HG02943 (cell line): ENCODE data around the gene EFR3B.

Source experiments
- ATAC-seq: cut with Tn5 transposase; IDR thresholded peaks from one replicate; pipeline ENCODE4 v1.9.1; 2021; ENCODE audit warnings: mild to moderate bottlenecking, low read depth, moderate library complexity; ENCODE audit not compliant: unreplicated experiment

The EFR3B gene

DNA sequence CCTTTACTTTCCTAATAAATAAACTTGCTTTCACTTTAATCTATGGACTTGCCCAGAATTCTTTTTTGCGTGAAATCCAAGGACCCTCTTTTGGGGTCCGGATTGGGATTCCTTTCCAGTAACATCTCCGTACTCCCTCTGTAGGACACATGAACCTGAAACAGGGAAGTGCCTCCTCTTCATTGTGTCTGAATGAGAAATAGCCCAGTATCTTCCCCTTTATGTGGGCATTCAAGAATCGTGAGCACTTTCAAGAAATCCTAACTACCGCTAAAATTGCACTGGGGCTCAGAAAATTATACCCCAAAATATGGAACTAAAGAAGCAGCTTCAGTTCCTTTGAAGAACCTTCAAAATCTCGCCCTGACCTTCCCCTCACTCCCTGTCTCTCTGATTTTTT lies 134.3 kb downstream of the EFR3B start:
- ATAC-seq, result no peak

DNA sequence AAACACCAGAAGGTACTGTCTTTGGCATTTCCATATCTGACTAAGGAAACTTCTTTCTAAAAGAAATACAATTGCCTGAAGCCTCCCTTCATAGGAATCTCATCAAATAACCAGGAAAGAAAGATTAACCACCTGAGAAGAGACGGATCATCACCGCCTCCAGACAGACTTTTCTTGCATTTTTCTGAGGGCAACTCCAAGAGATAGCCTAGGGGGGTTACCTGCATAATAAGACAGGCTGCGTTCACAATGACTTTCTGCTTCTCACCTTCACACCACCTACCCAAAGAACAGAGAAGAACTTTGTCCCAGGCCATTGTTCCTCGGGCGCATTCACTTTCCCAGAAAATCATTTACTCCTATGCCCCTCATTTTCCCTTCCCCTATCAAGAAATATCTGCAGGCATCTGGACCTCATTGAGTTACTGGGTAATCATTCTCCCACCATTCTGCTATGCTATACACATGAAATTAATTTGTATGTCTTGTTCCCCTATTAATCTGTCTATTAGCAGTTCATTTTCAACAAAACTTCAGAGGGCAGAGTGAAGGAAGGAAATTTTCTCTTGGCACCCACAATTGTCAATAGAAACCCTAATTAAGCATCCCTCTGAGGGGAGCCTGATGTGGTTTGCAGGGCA lies 134.8 kb downstream of the EFR3B start:
- ATAC-seq, result no peak

DNA sequence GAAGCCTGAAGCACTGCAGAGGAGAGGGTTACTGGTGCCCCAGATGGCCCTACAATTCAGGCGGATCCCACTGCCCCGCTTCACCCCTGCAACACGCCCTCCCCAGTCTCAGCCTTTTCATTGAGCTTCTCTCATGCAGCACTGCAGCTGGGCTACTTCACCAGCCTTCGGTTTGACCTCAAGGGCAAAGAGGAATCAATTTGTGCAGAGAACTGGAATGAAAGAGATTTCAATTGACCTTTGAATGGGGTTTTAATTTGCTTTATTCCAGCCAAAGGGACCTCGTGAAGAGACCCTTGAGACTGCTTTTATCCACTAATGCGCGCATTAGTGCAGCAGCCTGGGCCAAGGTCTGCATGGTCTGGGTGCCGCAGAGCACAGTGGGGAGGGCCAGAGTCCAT lies 135.3 kb downstream of the EFR3B start:
- ATAC-seq, result no peak

DNA sequence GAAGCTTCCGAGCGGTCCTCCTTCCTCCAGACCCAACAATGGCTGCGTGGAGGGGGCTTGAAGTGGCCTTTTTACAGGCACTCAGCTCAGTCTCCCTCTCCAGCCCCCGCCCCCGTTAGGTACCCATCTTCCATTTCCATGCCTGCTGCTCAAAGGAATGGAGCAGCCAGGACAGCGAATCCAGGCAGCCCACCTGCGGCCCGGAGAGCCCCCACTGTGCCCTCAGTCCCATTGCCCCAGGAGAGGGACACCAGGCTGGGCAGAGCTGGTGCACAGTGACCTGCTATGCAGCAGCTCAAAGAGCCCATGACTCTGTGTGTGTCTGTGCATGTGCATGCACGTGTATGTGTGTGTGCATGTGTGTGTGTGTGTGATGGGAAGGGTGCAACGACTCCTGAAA lies 137.1 kb downstream of the EFR3B start:
- ATAC-seq, result no peak

DNA sequence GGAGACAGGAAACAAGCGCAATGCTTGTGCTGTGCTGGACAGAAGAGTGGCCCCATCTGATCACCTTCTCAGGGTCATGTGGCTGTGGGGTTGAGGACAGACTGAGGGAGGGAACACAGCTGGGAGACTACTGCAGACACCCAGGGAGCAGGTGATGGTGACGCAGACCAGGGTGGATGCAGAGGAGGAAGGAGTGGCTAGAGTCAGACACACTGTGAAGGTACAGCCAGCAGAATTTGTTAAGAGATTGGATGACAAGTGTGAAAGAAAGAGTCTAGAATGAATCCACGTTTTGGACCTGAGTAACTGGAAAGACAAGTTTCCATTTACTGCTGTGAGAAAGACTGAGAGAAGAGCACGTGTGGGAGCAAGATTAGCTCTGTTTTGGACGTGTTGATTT lies 142.4 kb downstream of the EFR3B start:
- ATAC-seq, result no peak

DNA sequence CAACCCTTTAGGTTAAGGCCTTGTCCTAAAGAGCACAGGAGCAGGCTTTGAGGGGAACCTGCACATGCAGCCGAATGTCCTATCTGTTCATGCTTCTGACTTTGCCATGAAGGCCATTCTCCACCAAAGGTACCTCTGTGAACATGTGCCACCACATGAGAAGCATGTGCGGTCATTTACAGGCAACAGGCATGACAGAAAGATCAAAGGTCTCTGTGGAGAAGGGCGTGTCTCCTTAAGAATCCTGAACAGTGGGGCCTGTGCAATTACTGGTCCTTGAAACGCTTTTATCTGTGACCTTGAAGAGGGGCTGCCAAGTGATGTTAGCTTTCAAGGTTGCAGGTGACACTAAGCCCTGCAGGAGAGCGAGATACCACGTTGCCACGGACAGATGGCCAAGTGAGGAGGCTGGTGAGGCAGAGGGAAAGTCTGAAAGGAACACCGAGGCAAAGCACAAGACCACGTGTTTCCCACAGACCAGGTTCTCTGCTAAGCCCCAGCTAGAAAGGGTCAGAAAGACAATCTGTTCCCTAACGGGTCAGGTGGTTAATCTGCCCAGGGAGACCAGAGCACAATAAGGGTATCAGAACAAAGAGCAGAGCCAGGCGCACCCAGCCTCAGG lies 146.0 kb downstream of the EFR3B start:
- ATAC-seq, result no peak

DNA sequence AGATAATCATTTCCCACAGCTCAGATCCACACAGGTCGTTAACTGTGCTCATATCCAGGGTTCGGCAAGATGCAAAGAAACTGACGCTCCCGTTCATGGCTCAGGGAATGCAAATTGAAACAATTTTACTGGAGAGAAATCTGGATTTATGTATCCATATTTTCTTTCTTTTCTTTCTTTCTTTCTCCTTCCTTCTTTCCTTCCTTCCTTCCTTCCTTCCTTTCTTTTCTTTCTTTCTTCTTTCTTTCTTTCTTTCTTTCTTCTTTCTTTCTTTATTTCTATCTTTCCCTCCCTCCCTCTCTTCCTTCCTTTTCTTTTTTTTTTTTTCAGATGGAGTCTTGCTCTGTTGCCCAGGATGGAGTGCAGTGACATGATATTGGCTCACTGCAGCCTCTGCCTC lies 146.5 kb downstream of the EFR3B start:
- no peak for ATAC-seq

DNA sequence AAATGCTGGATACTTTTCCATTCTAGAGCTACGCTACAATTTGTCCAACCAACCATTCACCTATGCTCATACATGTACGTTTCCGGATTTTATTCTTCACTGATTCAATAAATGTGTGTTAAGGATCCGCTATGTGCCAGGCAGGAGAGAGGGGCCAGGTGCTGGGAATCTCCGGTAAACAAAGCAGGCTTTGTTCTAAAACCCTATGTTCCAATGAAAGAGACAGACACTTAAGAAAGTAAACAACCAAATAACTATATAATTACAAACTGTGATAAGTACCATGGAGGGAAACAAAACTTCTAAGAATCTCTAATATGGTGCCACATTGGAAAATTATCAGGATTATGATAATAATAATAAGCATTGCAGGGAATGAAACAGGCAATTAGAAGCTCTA lies 148.7 kb downstream of the EFR3B start:
- ATAC-seq, result no peak

DNA sequence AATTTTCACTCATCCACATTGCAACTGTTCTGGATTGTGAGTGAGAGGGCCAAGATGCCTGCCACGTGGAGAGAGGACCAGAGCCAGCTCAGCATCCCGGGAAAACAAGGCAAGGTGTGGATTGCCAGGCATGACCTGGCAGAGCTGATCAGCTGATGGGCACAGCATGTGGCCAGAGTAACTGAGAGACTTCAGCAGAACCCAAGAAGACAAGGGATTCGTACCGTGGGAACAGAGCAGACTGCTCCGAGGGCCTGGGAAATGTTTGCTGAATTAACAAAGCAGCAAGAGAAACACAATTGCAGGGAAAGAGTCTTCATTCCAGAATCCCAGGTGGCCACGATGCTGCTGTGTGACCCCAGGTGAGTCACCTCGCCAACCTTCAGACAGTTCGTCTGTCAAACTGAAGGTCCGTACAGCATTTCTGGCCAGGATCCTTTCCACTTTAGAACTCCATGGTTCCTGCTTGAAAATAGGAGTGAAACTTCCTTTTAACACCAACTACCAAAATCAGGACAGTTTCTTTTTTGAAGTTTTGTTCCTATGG lies 152.8 kb downstream of the EFR3B start:
- no peak for ATAC-seq

DNA sequence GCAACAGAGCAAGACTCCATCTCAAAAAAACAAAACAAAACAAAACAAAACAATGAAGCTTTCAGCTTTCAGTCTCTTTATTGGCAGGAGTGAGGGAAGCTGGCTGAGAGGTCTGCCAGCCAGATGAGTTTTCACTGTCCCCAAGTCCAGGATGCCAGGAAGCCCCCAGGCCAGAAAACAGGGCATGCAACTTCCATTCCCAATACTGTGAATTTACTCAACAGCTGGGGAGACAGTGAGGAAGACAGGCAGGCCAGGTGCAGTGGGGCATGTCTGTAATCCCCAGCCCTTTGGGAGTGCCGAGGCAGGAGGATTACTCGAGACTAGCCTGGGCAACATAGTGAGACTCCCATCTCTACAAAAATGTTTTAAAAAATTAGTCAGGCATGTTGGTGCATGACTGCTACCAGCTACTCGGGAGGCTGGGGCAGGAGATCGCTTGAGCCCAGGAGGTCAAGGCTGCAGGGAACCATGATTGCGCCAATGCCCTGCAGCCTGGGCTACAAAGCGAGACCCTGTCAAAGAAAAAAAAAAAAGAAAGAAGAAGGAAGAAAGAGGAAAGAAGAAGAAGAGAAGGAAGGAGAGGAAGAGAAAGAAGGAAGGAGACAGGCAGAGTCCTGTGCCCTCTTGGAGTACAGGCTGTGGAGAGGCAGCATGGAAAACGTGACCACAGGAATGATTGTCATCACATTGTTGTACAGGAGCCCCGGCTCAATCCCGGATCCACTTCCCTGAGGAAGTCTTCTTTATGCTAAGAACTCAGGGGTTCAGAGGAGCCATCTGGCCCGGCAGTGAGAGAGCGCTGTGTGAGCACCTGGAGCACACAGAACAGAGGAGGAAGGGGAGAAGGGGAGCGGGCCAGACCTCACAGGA lies 155.7 kb downstream of the EFR3B start:
- ATAC-seq, result no peak

DNA sequence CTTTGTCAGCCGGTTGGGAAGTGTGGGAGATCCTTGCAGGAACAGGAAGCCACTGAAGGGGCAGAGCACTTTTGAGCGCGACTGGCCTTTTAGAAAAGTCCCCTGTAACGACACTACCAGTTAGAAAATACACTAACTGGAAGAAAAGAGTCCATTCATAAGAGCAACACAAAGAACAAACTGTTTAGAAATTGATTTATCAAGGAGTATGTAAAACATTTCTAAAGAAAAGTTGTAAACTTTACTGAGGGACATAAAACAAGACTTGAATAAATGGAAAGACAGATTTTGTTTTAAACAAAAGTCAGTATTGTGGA lies 156.3 kb downstream of the EFR3B start:
- no peak for ATAC-seq

DNA sequence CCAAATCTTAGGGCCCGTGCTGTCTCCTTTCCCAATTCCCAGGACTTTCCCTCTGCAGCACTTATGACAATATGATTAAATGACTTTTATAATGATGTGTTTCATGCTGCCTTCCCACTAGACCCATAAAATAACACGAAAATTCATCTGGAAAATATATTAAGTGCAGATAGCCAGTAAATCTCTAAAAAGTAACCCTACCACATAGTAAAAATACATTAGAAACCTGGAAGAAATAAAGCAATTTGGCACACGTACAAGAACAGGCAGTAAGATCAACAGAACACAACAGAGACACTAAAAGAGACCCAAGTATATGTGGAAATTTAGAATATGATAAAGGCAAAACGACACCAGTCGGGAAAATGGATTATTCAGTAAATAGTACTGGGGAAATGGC lies 156.7 kb downstream of the EFR3B start:
- no peak for ATAC-seq

DNA sequence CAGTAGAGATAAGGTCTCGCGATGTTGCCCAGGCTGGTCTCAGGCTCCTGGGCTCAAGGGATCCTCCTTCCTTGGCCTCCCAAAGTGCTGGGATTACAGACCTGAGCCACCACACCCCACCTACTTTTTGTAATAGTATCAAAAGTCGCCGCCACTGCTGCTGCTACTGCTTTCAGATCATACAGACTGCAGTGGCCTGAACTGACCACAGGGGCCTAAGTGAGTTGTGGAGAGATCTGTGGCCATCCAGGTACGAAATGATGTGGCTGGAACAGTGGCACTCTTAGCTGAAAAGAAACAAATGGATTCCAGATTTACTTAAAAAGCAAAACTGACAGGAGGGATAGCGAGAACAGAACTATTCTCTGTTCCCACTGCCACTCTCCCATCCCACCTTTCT lies 159.4 kb downstream of the EFR3B start:
- no peak for ATAC-seq

DNA sequence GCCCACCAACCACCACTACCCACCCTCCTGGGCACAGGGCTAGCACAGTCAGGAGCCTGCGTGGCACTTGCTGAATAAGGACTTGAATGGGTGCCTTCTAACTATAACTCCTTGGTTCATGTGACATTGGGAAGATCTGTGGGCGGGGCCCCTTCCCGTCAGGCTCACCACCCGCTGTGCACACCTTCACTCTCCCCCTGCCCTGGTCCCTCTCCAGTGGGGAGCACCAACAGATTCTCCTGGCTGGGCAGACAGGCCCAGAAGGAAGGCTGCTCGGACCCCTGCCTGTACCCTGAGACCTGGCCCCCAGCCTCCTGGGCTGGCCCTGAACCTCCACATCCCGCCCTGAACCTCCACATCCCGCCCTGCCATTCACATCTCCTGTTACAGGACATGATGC lies 159.9 kb downstream of the EFR3B start:
- ATAC-seq, result no peak

DNA sequence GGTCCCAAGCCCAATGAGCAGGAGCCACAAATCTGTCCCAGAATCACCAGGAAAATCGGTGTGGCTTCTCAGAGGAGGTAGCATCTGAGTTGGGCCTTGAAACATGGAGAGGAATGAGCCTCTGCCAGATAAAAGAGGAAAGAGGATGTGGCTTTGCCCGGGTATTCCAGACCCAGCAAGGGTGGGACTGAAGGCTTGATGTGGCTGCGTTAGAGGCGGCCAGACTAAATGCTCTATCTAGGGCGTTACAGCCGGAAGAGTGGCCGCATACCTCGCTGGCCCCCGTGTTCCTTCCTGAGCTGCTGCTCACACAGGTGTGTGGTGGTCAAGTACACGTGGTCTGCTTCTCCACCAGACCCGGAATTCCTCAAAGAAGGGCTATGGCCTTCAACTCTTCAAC lies 160.4 kb downstream of the EFR3B start:
- no peak for ATAC-seq

DNA sequence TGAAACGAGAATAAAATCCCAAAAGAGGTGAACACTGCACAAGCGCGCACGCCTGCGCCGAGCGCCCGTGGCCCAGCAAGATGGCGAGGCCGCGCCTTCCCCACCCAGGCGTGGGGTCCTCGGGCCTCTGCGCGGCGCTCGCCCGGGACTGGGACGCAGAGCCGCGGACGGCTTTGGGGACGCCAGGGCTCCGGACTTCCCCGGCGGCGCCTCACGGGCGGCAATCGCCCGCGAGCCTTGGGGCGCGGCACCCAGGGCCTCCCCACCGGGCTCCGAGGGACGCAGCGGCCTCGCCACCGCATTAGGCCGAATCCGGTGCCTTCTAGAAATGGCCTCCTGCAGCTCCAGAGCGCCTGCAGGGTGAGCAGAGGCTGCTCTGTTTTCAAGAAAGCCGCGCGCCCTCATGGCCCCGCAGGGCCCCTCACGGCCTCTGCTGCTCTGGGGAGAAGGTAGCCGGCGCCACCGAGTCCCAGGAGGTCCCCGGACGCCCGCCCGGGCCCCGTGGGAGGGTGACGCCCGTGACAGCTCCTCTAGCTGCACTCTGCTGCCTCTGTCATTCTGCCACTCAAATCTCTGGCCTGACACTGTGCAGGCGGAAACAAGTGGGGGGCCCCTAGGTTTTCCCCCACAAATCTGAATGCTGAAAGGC lies 162.4 kb downstream of the EFR3B start:
- ATAC-seq, result no peak

DNA sequence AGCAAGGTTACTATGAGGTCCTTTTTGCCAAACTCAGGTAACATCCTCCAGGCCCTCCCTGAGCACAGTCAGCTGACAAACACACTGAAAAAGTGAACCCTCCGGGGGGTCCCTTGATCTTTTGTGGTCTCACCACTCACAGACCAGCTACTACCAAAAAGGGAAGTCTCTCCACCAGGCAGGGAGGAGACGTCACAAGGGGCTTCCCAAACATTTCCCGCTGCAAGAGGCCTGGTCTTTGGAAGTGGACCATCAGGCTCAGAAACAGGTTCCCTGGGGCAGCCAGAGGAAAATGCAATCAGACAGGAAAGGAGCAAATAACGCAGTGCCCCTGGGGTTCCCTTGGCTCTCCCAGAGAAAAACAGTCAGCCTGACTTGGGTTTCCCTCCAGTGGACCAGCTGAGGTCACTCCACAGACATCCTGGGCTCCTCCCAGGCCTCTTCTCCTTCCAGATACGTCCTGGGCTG lies 165.2 kb downstream of the EFR3B start:
- no peak for ATAC-seq
